ENCODE measurements around the gene RAB44.

DNA sequence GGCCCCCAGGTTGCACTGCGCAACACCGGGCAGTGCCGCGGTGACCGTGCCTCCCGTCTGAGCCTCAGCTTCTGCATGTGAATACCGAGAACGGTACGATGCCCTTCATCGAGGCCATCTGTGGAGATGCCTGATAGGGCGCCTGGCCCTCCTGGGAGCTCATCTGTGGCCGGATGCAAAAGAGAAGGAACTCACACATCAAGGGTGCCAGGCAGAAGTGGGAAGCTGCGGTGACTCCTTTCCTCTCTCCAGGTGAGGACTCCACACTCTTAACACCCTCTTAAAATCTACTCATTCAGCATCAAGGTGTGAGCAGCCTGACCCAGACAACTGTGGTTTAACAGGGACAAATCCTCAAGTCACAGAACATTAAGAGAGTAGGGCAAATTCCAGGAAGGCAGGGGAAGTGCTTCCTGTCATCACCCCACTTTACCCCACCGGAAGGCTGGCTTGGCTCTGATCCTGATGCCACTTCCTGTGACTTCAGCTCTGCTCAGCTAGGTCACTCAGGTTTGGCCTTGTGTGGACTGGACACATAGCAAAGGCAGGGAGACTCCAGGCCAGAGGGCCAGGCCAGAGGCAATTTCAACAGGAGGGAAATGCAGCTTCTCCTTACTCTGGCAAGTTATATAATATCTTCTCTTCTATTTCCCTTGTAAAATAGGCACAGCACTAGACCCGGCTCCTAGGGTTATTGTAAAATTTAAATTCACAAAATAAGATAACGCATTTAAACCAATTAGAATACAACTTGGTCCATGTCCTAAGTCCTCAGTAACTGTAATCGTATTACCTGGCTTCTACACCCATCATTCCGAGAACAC lies 72.3 kb downstream of the RAB44 start:
- TF ChIP-seq, protein P1, sequence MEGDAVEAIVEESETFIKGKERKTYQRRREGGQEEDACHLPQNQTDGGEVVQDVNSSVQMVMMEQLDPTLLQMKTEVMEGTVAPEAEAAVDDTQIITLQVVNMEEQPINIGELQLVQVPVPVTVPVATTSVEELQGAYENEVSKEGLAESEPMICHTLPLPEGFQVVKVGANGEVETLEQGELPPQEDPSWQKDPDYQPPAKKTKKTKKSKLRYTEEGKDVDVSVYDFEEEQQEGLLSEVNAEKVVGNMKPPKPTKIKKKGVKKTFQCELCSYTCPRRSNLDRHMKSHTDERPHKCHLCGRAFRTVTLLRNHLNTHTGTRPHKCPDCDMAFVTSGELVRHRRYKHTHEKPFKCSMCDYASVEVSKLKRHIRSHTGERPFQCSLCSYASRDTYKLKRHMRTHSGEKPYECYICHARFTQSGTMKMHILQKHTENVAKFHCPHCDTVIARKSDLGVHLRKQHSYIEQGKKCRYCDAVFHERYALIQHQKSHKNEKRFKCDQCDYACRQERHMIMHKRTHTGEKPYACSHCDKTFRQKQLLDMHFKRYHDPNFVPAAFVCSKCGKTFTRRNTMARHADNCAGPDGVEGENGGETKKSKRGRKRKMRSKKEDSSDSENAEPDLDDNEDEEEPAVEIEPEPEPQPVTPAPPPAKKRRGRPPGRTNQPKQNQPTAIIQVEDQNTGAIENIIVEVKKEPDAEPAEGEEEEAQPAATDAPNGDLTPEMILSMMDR (IDR thresholded peaks at IDR 0.05; ENCODE audit: insufficient read depth, low read depth, low read length), result no peak
- no peak for TF ChIP-seq EZH2 (IDR thresholded peaks at IDR 0.05; ENCODE audit: insufficient read depth, low read length)

Data from astrocyte (in vitro differentiated cells and primary cell).